Stimulated activated effector memory CD8-positive, alpha-beta T cell treated with anti-CD3 and anti-CD28 coated beads, Interleukin-12 subunit alpha, Interleukin-12 subunit beta, amount 100 ng/mL, for 72 hours (primary cell): Measurements from ENCODE around the gene B3GAT1.
A peak's percentile ranks its signal among the peaks of the same experiment; 100 is the strongest.
"Not testable (repeated sequence)": the region's sequence is repeated elsewhere in the genome, so short reads cannot be mapped to it uniquely, and the experiment has no call there.

ENCODE experiments used
- ATAC-seq: fragments of 150-1000 bp; cut with Tn5 transposase; 2 replicates; pipeline ENCODE4 v1.10.0; 2021
- DNase-seq, 2 donors: peaks; one replicate each; pipeline ENCODE4 v3.0.0; 2021 to 2022; ENCODE audit warnings: low spot score in 2 of 2
- H3K27ac Mint-ChIP-seq: one replicate; pipeline ENCODE4 v1.8.0; 2022; ENCODE audit warnings: mild to moderate bottlenecking, mixed read lengths
- H3K36me3 Mint-ChIP-seq: one replicate; pipeline ENCODE4 v1.8.0; 2022; ENCODE audit warnings: mild to moderate bottlenecking, mixed read lengths
- H3K4me1 Mint-ChIP-seq: one replicate; pipeline ENCODE4 v1.8.0; 2022; ENCODE audit warnings: mixed read lengths
- H3K4me3 Mint-ChIP-seq: one replicate; pipeline ENCODE4 v1.8.0; 2022; ENCODE audit warnings: mild to moderate bottlenecking, mixed read lengths
- H3K9me3 Mint-ChIP-seq: one replicate; pipeline ENCODE4 v1.8.0; 2022; ENCODE audit warnings: mixed read lengths

B3GAT1 gene

DNA sequence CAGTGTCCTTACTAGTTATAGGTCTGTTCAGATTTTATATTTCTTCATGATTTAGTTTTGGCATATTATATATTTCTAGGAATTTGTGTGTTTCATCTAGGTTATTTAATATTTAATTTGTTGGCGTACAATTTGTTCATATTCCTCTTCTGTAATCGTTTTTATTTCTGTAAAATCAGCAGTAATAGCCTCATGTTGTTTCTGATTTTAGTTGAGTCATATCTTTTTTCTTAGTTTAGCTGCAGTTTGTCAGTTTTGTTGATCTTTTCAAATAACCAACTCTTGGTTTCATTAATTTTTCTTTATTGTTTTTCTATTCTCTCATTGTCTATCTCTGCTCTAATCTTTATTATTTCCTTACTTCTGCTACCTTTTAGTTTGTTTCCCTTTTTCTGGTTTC is 59.9 kb downstream of the B3GAT1 start:
- no peak for DNase-seq
- no peak for ATAC-seq
- Mint-ChIP-seq H3K4me1 (peaks cover 33% of the 10 kb centered on the region), H3K27ac (no peak overlapping the region), H3K36me3 (no peaks in the 10 kb centered on the region), H3K4me3 (no peak overlapping the region), H3K9me3 (no peaks in the 10 kb centered on the region)

DNA sequence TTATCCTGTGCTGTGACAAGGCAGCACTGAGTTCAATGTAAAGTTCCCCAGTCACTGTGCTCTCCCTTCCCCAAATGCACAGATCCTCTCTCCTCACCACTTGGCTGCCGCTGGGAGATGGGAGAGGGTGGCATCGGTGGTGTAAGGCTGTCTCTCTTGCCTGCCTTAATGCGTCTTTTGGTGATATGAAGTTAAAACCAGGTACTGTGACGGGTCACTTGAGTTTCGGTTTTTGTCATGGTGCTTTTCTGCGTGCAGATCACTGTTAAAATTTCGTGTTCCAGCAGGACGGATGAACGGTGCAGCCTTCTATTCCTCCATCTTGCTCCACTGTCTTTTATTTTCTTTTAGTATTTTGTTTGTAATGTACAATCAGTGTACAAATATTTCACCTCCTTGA is 61.7 kb downstream of the B3GAT1 start:
- H3K27ac Mint-ChIP-seq, result peak overlapping the region; percentile 80
- H3K4me3 Mint-ChIP-seq, result peak overlapping the region; percentile 52
- no peak for DNase-seq
- no peaks in the 10 kb centered on the region for H3K36me3 Mint-ChIP-seq
- peak; percentile 61 for ATAC-seq
- H3K9me3 Mint-ChIP-seq, result no peaks in the 10 kb centered on the region
- peaks cover 36% of the 10 kb centered on the region for H3K4me1 Mint-ChIP-seq

GRCh38 chr11:134349802-134350355 is 62.2 kb downstream of the B3GAT1 start:
- DNase-seq (no peak), ATAC-seq (no peak)
- peak overlapping the region; percentile 80 for H3K27ac Mint-ChIP-seq
- no peaks in the 10 kb centered on the region for H3K9me3 Mint-ChIP-seq
- H3K36me3 Mint-ChIP-seq, result no peaks in the 10 kb centered on the region
- peak overlapping the region; percentile 52 for H3K4me3 Mint-ChIP-seq
- peaks cover 36% of the 10 kb centered on the region for H3K4me1 Mint-ChIP-seq

DNA sequence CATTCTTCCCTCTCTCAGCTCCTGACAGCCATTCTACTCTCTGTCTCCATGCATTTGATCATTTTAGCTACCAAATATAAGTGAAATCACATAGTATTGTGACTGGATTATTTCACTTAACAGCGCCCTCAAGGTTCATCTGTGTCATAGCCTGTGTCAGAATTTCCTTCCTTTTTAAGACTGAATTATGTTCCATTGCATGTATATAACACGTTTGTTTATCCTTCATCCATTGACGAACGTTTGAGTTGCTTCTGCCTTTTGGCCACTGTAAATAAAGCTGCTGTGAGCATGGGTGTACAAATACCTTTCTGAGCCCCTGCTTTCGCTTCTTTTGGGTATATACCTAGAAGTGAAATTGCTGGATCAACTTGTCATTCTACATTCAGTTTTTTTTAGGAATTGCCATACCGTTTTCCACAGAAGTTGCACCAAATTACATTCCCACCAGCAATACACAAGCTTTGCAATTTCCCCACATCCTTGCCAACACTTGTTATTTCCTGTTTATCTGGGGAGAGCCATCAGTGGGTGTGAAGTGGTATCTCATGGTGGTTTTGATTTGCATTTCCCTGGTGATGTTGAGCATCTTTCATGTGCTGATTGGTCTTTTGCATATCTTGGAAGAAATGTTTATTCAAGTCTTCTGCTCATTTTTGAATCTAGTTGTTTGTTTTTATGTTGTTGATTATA is 62.8 kb downstream of the B3GAT1 start:
- peak overlapping the region; percentile 52 for H3K4me3 Mint-ChIP-seq
- DNase-seq (no peak), ATAC-seq (peak; percentile 81)
- peaks cover 36% of the 10 kb centered on the region for H3K4me1 Mint-ChIP-seq
- H3K27ac Mint-ChIP-seq, result peak overlapping the region; percentile 80
- H3K9me3 Mint-ChIP-seq, result no peaks in the 10 kb centered on the region
- H3K36me3 Mint-ChIP-seq, result no peaks in the 10 kb centered on the region

- no peak for ATAC-seq
- DNase-seq, result no peak
- no peak overlapping the region for H3K4me3 Mint-ChIP-seq
- no peak overlapping the region for H3K27ac Mint-ChIP-seq
- H3K4me1 Mint-ChIP-seq, result peaks cover 36% of the 10 kb centered on the region
- no peaks in the 10 kb centered on the region for H3K36me3 Mint-ChIP-seq
- H3K9me3 Mint-ChIP-seq, result no peaks in the 10 kb centered on the region
Observed at GRCh38 chr11:134347441-134347840, 64.6 kb downstream of the B3GAT1 start.

- H3K4me1 Mint-ChIP-seq, result peaks cover 36% of the 10 kb centered on the region
- H3K36me3 Mint-ChIP-seq, result no peaks in the 10 kb centered on the region
- ATAC-seq (no peak), DNase-seq (no peak)
- no peaks in the 10 kb centered on the region for H3K9me3 Mint-ChIP-seq
- no peak overlapping the region for H3K4me3 Mint-ChIP-seq
- H3K27ac Mint-ChIP-seq, result peak overlapping the region; percentile 34
Observed at GRCh38 chr11:134346976-134347350, 65.1 kb downstream of the B3GAT1 start.

- H3K27ac Mint-ChIP-seq, result peak overlapping the region; percentile 34
- peaks cover 36% of the 10 kb centered on the region for H3K4me1 Mint-ChIP-seq
- H3K4me3 Mint-ChIP-seq, result no peak overlapping the region
- H3K9me3 Mint-ChIP-seq, result no peaks in the 10 kb centered on the region
- ATAC-seq (no peak), DNase-seq (no peak)
- H3K36me3 Mint-ChIP-seq, result no peaks in the 10 kb centered on the region
Observed at GRCh38 chr11:134346101-134346975, 65.7 kb downstream of the B3GAT1 start.

DNA sequence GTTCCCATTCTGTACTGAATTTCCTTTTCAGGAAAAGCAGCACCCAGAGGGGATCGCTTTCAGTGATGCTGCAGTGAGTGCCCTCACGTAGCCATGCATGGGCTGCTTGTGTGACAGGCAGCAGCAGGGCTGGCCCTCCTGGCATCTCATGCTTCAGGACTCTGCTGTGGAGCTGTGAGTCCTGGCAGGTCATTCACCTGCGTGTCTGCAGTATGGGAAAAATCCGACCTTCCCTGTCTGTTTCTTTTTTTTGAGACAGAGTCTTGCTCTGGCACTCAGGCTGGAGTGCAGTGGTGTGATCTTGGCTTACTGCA is 66.8 kb downstream of the B3GAT1 start:
- Mint-ChIP-seq H3K4me3 (no peak overlapping the region), H3K27ac (no peak overlapping the region), H3K9me3 (no peaks in the 10 kb centered on the region), H3K4me1 (peaks cover 28% of the 10 kb centered on the region), H3K36me3 (no peaks in the 10 kb centered on the region)
- ATAC-seq (no peak), DNase-seq (peak in 1 of 2 donors; percentile 17)

- H3K9me3 Mint-ChIP-seq, ATAC-seq, H3K36me3 Mint-ChIP-seq, H3K27ac Mint-ChIP-seq, H3K4me3 Mint-ChIP-seq: not testable (repeated sequence)
- peaks cover 23% of the 10 kb centered on the region for H3K4me1 Mint-ChIP-seq
- peak in 1 of 2 donors; percentile 47 for DNase-seq
Observed at GRCh38 chr11:134344497-134345236, 67.4 kb downstream of the B3GAT1 start.

DNA sequence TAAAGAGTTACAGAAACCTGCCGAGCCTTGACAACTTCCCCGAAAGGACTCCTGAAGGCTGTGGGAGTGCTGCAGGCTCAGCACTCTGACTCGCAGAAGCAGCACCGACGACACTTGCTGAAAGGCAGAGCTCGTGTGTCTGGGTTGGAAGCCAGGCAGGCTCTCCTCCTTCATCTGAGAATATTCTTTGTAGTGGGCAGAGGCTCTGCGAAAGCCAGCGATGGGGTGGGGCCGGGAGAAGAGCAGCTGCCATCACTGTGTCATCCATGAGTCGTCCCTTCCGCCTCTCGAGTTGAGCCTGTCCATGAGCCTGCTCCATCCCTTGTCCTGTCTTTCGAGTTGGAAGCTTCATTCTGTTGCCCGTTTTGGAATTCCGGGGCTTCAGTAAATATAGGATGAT is 68.4 kb downstream of the B3GAT1 start:
- peaks cover 13% of the 10 kb centered on the region for H3K4me1 Mint-ChIP-seq
- peak in 1 of 2 donors; percentile 18 for DNase-seq

GRCh38 chr11:134342572-134343340 is 69.3 kb downstream of the B3GAT1 start:
- ATAC-seq (no peak), DNase-seq (peak in 1 of 2 donors; percentile 43)
- no peak overlapping the region for H3K27ac Mint-ChIP-seq
- no peaks in the 10 kb centered on the region for H3K9me3 Mint-ChIP-seq
- H3K4me3 Mint-ChIP-seq, result no peak overlapping the region
- peaks cover 12% of the 10 kb centered on the region for H3K4me1 Mint-ChIP-seq
- no peaks in the 10 kb centered on the region for H3K36me3 Mint-ChIP-seq

More for the DNA sequence above, 68.4 kb downstream of the B3GAT1 start:
- no peak overlapping the region for H3K4me3 Mint-ChIP-seq
- peak overlapping the region; percentile 29 for H3K27ac Mint-ChIP-seq
- H3K9me3 Mint-ChIP-seq, result no peaks in the 10 kb centered on the region
- no peaks in the 10 kb centered on the region for H3K36me3 Mint-ChIP-seq
- ATAC-seq, result no peak

DNA sequence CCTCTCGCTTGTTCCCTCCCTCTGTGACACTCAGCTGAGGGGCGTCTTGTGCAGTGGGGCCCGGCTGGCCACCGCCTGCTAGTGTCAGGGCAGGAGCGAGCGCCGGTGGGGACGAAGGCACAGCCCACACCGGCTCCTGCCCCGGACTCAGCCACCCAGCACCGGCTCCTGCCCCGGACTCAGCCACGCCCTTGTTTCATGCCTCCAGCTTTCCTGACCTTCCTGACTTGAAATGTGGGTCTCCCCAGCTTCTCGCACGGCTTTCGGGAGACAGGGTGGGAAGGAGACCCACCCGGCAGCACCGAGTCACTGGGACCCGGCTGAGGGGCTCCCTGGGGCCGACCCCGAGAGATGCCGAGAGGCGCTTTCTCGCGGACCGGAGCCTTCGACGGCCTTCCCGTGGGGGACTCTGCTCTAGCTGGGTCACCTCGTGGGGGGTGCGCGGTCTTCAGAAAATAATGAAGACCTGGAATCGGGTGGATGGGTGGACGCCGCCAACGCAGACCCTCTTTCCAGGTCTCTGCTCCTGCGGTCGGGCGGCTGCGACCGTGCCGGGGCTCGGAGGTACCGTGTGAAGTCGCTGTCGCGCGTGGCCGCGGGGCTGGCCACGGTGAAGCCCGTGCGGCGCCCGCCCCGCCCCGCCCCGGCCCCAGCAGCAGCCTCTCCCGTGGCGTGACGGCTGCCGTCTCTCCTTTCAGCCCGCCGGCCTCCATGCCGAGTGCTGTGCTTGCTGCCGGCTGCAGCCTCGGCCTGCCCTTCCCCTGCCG is 70.1 kb downstream of the B3GAT1 start:
- H3K27ac Mint-ChIP-seq, result no peak overlapping the region
- DNase-seq, result peak in 1 of 2 donors; percentile 37
- ATAC-seq, result no peak
- H3K9me3 Mint-ChIP-seq, result no peaks in the 10 kb centered on the region
- H3K4me1 Mint-ChIP-seq, result peaks cover 6% of the 10 kb centered on the region
- no peak overlapping the region for H3K4me3 Mint-ChIP-seq
- no peaks in the 10 kb centered on the region for H3K36me3 Mint-ChIP-seq

DNA sequence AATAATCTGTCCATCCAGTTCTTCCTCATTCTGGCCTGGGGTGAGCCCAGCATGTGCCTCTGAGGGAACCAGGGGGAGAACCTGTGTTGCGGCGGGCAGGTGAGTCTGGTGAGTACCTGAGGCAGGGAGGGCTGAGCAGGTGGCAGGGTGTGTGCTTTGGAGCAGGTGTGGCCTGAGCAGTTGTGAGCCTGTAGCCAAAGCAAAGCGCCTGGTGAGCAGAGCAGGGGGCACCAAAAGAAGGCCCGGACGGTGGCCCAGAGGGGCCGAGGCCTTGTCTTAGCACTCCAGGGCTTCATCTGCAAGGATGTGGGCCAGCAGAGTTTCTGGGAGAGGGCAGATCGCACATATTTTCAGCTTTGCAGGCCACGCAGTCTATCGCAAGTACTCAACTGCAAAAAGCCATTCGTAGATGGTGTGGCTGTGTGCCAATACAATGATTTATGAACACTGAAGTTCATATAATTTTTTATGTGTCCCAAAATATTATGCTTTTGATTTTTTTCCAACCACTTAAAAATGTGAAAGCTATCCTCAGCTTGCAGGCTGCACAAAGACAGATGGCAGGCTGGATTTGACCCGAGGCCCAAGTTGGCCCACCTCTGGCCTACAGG is 71.6 kb downstream of the B3GAT1 start:
- no peak for ATAC-seq
- Mint-ChIP-seq H3K36me3 (no peaks in the 10 kb centered on the region), H3K4me3 (no peak overlapping the region), H3K27ac (no peak overlapping the region), H3K9me3 (no peaks in the 10 kb centered on the region), H3K4me1 (no peaks in the 10 kb centered on the region)
- peak in 1 of 2 donors; percentile 41 for DNase-seq

DNA sequence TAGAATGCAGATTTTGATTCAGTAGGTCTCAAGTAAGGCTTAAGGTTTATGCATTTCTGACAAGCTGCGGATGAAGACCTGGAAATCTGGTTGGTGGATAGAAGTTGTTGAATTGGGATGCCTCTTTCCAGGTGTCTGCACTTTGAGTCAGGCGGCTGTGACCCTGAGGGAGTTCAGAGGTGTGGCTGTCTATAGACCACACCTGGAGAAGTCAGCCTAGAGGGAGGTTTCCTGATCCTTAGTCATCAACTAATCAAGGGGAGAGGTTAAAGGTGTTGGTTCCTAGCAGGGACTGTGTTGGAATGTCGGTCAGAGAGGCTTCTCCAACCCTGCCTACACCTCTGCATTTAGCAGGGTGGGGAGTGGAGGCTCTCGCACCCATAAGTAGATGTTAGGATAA is 72.3 kb downstream of the B3GAT1 start:
- H3K4me3 Mint-ChIP-seq, result no peak overlapping the region
- no peaks in the 10 kb centered on the region for H3K4me1 Mint-ChIP-seq
- no peak overlapping the region for H3K27ac Mint-ChIP-seq
- peak in 1 of 2 donors; percentile 20 for DNase-seq
- no peaks in the 10 kb centered on the region for H3K36me3 Mint-ChIP-seq
- no peak for ATAC-seq
- no peaks in the 10 kb centered on the region for H3K9me3 Mint-ChIP-seq
